GM12878 (cell line): ENCODE results near the gene CORO1C. TPM values are rescaled to one million over a fixed set of nuclear protein-coding genes. Genes with fewer than 3 reads are reported as not detected.

ENCODE experiments used
- ATAC-seq: fragments of 200-7000 bp; cut with Tn5 transposase; 3 replicates; pipeline ENCODE4 v1.9.1; 2020; ENCODE audit warnings: mild to moderate bottlenecking, moderate library complexity
- BruUV-seq: library from RNA; stranded (reverse); fragments of 400-500 nt; replicated peaks from 2 replicates; lab custom pipeline; 2021; lab: Mats Ljungman, UMichigan
- CTCF ChIA-PET: fragments of 300-600 bp; sonication (Branson Sonifier 250); formaldehyde crosslinking; extraction: SDS; loops from one replicate; lab custom pipeline; 2021; ENCODE audit warnings: inconsistent platforms; lab: Yijun Ruan, JAX
- POLR2A ChIA-PET: fragments of 350-600 bp; formaldehyde crosslinking; extraction: SDS; loops from one replicate; lab custom pipeline; 2021; ENCODE audit warnings: inconsistent platforms; lab: Charles Lee
- RAD21 ChIA-PET: fragments of 300-600 bp; sonication (Branson Sonifier 250); formaldehyde crosslinking; loops from one replicate; lab custom pipeline; 2023; ENCODE audit warnings: antibody characterized with exemption; ENCODE audit not compliant: unreplicated experiment; lab: Charles Lee
- SMC1A ChIA-PET: fragments of 300-600 bp; sonication (Branson Sonifier 250); formaldehyde crosslinking; loops from one replicate; lab custom pipeline; 2023; ENCODE audit not compliant: unreplicated experiment, uncharacterized antibody; lab: Charles Lee
- DNase-seq: peaks from one replicate; pipeline ENCODE4 v3.0.0-alpha.2; 2011; ENCODE audit warnings: low read depth, low spot score
- FAIRE-seq: peaks from 3 replicates; lab custom pipeline; 2011; peaks lifted over from hg19 to GRCh38; lab: Jason Lieb, UNC
- H2AFZ ChIP-seq: 2 replicates; pipeline ENCODE4 v1.6.0; 2011; ENCODE audit warnings: low read depth, low read length, control low read depth; ENCODE audit not compliant: control insufficient read depth
- H3K27ac ChIP-seq: 2 replicates; pipeline ENCODE4 v1.5.1; 2011; ENCODE audit warnings: control low read depth; ENCODE audit not compliant: control insufficient read depth, insufficient read depth
- H3K27me3 ChIP-seq, 2 experiments: replicated peaks in 1 of 2; 2 replicates each; pipeline versions ENCODE4 v1.6.0 to v1.6.1; 2011; ENCODE audit warnings: low read length in 1 of 2; ENCODE audit not compliant: control insufficient read depth in 2 of 2, insufficient read depth in 2 of 2
- H3K36me3 ChIP-seq, 2 experiments: 2 replicates each; pipeline ENCODE4 v1.5.1; 2011; ENCODE audit warnings: low read length in 1 of 2; ENCODE audit not compliant: control insufficient read depth in 2 of 2, insufficient read depth in 2 of 2
- H3K4me1 ChIP-seq: 2 replicates; pipeline ENCODE4 v1.6.1; 2011; ENCODE audit warnings: mild to moderate bottlenecking, low read length, moderate library complexity, mixed read lengths; ENCODE audit not compliant: control insufficient read depth, insufficient read depth
- H3K4me2 ChIP-seq: 2 replicates; pipeline ENCODE4 v1.6.0; 2011; ENCODE audit warnings: control low read depth; ENCODE audit not compliant: control insufficient read depth, insufficient read depth
- H3K4me3 ChIP-seq: fragments of 200-600 bp; sonication (generic); 2 replicates; pipeline ENCODE4 v1.5.1; 2016
- H3K79me2 ChIP-seq: 2 replicates; pipeline ENCODE4 v1.6.0; 2011; ENCODE audit warnings: low read length; ENCODE audit not compliant: control insufficient read depth, insufficient read depth
- H3K9ac ChIP-seq: 2 replicates; pipeline ENCODE4 v1.8.0; 2011; ENCODE audit warnings: low read length, control low read depth, mixed read lengths; ENCODE audit not compliant: control insufficient read depth, insufficient read depth
- H3K9me3 ChIP-seq: replicated peaks from 3 replicates; pipeline ENCODE4 v1.5.1; 2011; ENCODE audit warnings: mild to moderate bottlenecking, low read length; ENCODE audit not compliant: control insufficient read depth, insufficient read depth
- H4K20me1 ChIP-seq: 2 replicates; pipeline ENCODE4 v1.6.0; 2011; ENCODE audit not compliant: control insufficient read depth, insufficient read depth
- BACH1 ChIP-seq: fragments of 450-650 bp; IDR thresholded peaks from 2 replicates; pipeline ENCODE4 v1.6.1; 2017; ENCODE audit warnings: mild to moderate bottlenecking, borderline replicate concordance
- CBX5 ChIP-seq: sonication (generic); IDR thresholded peaks from 2 replicates; pipeline ENCODE4 v1.6.1; 2016; ENCODE audit warnings: low read depth, moderate library complexity, mild to moderate bottlenecking, inconsistent platforms
- CHD4 ChIP-seq: fragments of 200-600 bp; sonication (generic); IDR thresholded peaks from 2 replicates; pipeline ENCODE4 v1.6.1; 2016; ENCODE audit warnings: mild to moderate bottlenecking
- CREM ChIP-seq: IDR thresholded peaks from 2 replicates; pipeline ENCODE4 v1.6.1; 2014; ENCODE audit warnings: antibody characterized with exemption, low read depth
- FOS ChIP-seq: IDR thresholded peaks from 3 replicates; pipeline ENCODE4 v1.6.1; 2011; ENCODE audit warnings: borderline replicate concordance; ENCODE audit not compliant: insufficient read length; ENCODE audit errors: extremely low read depth
- HDAC2 ChIP-seq: fragments of 200-600 bp; sonication (generic); IDR thresholded peaks from 2 replicates; pipeline ENCODE4 v1.6.1; 2017
- IKZF1 ChIP-seq: fragments of 450-650 bp; conservative IDR thresholded peaks from 2 replicates; pipeline ENCODE4 v1.6.1; 2017; ENCODE audit warnings: antibody characterized with exemption, mild to moderate bottlenecking
- JUNB ChIP-seq: IDR thresholded peaks from 2 replicates; pipeline ENCODE4 v1.6.1; 2016; ENCODE audit warnings: antibody characterized with exemption, mild to moderate bottlenecking
- KAT2A ChIP-seq: conservative IDR thresholded peaks from 2 replicates; pipeline ENCODE4 v1.6.1; 2011; ENCODE audit warnings: low read depth, low read length; ENCODE audit not compliant: control insufficient read depth
- NRF1 ChIP-seq: conservative IDR thresholded peaks from 2 replicates; pipeline ENCODE4 v1.6.1; 2011; ENCODE audit warnings: mild to moderate bottlenecking, low read depth, low read length, improper control_type of control experiment
- RB1 ChIP-seq: fragments of 450-650 bp; formaldehyde crosslinking; IDR thresholded peaks from 2 replicates; pipeline ENCODE4 v1.6.1; 2017; ENCODE audit warnings: mild to moderate bottlenecking, borderline replicate concordance
- SMAD5 ChIP-seq: IDR thresholded peaks from 2 replicates; pipeline ENCODE4 v1.6.1; 2016; ENCODE audit warnings: antibody characterized with exemption, low read depth
- SP1 ChIP-seq: IDR thresholded peaks from one replicate; pipeline ENCODE4 v1.6.1; 2011; ENCODE audit warnings: low read depth, low read length
- SPI1 ChIP-seq: IDR thresholded peaks from 2 replicates; pipeline ENCODE4 v1.6.1; 2011; ENCODE audit warnings: low read depth, mild to moderate bottlenecking, low read length, moderate library complexity, borderline replicate concordance; ENCODE audit not compliant: insufficient read depth
- ZSCAN29 ChIP-seq: fragments of 450-650 bp; IDR thresholded peaks from 2 replicates; pipeline ENCODE4 v1.6.1; 2017; ENCODE audit warnings: mild to moderate bottlenecking, moderate library complexity
- WGBS: methylation state at CpG from one replicate; pipeline ENCODE4 v1.1.6; 2016; ENCODE audit warnings: low lambda C conversion rate; ENCODE audit not compliant: insufficient replicate concordance, insufficient coverage; ENCODE audit errors: missing lambda C conversion rate; 5-methylcytosine and 5-hydroxymethylcytosine counted together
- in situ Hi-C: fragments of 300-500 bp; cut with MboI; formaldehyde crosslinking; loops from 9 replicates; pipeline ENCODE4 v1.14.3; 2018; ENCODE audit warnings: mixed read lengths
- intact Hi-C: fragments of 100-400 bp; cut with micrococcal nuclease; formaldehyde crosslinking; loops from one replicate; pipeline ENCODE4 v1.14.2; 2022; ENCODE audit not compliant: unreplicated experiment
- polyA plus RNA-seq, 11 experiments: library from polyadenylated mRNA; depleted of rRNA in 4 of 11; unstranded in 6 of 11; stranded (reverse) in 5 of 11; fragments of >200 nt; fragmentation: Nextera tagmentation in 4 of 11; fragmentation: Illumina TruSeq in 1 of 11; extraction: Ambion mirVana in 4 of 11; extraction: Trizol in 1 of 11; gene quantifications; 1 replicate in 1 of 11; 2 replicates in 10 of 11; pipeline versions ENCODE4 v1.2.1 to v1.2.3, GENCODE V29; 2011 to 2016; ENCODE audit warnings: inconsistent platforms in 2 of 11, missing spikeins in 2 of 11, low read depth in 1 of 11
- total RNA-seq, 4 experiments: library from RNA; depleted of rRNA in 3 of 4; stranded (reverse); fragments of >200 nt in 3 of 4; fragmentation: Illumina TruSeq in 1 of 4; extraction: Trizol in 1 of 4; gene quantifications; 2 replicates each; pipeline versions ENCODE4 v1.2.1 to v1.2.3, GENCODE V29; 2013 to 2021

Gene CORO1C
- total and polyA plus RNA-seq, 10 of the 15 experiments (the other 5 are each of a cell fraction or from before 2014, with no cell fraction given): 52.7 to 254 (median 171) TPM

- FAIRE-seq: no peak
- RAD21 ChIA-PET: no interaction called here
- no peak overlapping the region for H2AFZ ChIP-seq
- no peaks in the 10 kb centered on the region for H3K4me1 ChIP-seq
- no peaks in the 10 kb centered on the region for H4K20me1 ChIP-seq
- intact Hi-C loops: no loop called here
- no peaks in the 10 kb centered on the region for H3K79me2 ChIP-seq
- CTCF ChIA-PET: interaction anchor here (1.6 kb wide), 2 partner anchors 9 to 11 kb away, joined by 3 read pairs; no protein-coding TSS in a partner anchor
- no peak for DNase-seq
- ATAC-seq: no peak
- WGBS: 92% methylated on average over 3 of the region's 3 CpGs
- H3K4me3 ChIP-seq: no peak overlapping the region
- in situ Hi-C loops: no loop called here
- no TSS peak for BruUV-seq
- H3K27ac ChIP-seq: no peak overlapping the region
- no peaks in the 10 kb centered on the region for H3K27me3 ChIP-seq
- H3K36me3 ChIP-seq: no peaks in the 10 kb centered on the region
- POLR2A ChIA-PET: no interaction called here
- SMC1A ChIA-PET: interaction anchor here (1.0 kb wide), 1 partner anchor 12 kb away, joined by 3 read pairs; no protein-coding TSS in a partner anchor
- H3K9me3 ChIP-seq: no peaks in the 10 kb centered on the region
- no peak overlapping the region for H3K9ac ChIP-seq
- TF ChIP-seq HDAC2 (no peak), SP1 (no peak), BACH1 (no peak)
- TF ChIP-seq, all 136 proteins: peak for 0
- H3K4me2 ChIP-seq: no peak overlapping the region
These were observed 16.2 kb upstream of the CORO1C start for GRCh38 chr12:108747563-108747962.

GRCh38 chr12:108745641-108746040 is 14.3 kb upstream of the CORO1C start:
- Histone ChIP-seq H3K36me3 (no peaks in the 10 kb centered on the region), H3K27ac (no peak overlapping the region), H3K9me3 (no peaks in the 10 kb centered on the region), H3K79me2 (no peaks in the 10 kb centered on the region), H3K9ac (no peak overlapping the region), H3K4me2 (no peak overlapping the region), H3K27me3 (no peaks in the 10 kb centered on the region), H3K4me1 (no peaks in the 10 kb centered on the region), H2AFZ (no peak overlapping the region), H4K20me1 (no peaks in the 10 kb centered on the region), H3K4me3 (no peak overlapping the region)
- CTCF ChIA-PET: interaction anchor here (1.5 kb wide), 1 partner anchor 10 kb away, joined by 5 read pairs; no protein-coding TSS in a partner anchor
- SMC1A ChIA-PET: no interaction called here
- TF ChIP-seq NRF1 (no peak), CBX5 (no peak), KAT2A (no peak), CREM (no peak), RB1 (no peak), JUNB (no peak), SPI1 (no peak), CHD4 (no peak), ZSCAN29 (no peak), IKZF1 (no peak), FOS (no peak), SMAD5 (no peak)
- no peak for FAIRE-seq
- POLR2A ChIA-PET: no interaction called here
- RAD21 ChIA-PET: no interaction called here
- WGBS: 92% methylated on average over 5 of the region's 5 CpGs
- ATAC-seq: no peak
- in situ Hi-C loops: no loop called here
- intact Hi-C loops: no loop called here
- BruUV-seq: no TSS peak
- DNase-seq: no peak
